PC-3 (cell line): ENCODE data around the gene KIAA0513.

Experiments
- EZH2 ChIP-seq: fragments of 300-600 bp; sonication (generic); IDR thresholded peaks from one replicate; pipeline ENCODE4 v1.6.1; 2017; ENCODE audit warnings: antibody characterized with exemption, mild to moderate bottlenecking, low read length; ENCODE audit not compliant: unreplicated experiment
- TF ChIP-seq, protein P1 (sequence below): fragments of 300-600 bp; sonication (generic); conservative IDR thresholded peaks from 2 replicates; pipeline ENCODE4 v1.5.1; 2017; ENCODE audit warnings: antibody characterized with exemption, low read depth, mild to moderate bottlenecking, low read length

- TF ChIP-seq, protein P1, sequence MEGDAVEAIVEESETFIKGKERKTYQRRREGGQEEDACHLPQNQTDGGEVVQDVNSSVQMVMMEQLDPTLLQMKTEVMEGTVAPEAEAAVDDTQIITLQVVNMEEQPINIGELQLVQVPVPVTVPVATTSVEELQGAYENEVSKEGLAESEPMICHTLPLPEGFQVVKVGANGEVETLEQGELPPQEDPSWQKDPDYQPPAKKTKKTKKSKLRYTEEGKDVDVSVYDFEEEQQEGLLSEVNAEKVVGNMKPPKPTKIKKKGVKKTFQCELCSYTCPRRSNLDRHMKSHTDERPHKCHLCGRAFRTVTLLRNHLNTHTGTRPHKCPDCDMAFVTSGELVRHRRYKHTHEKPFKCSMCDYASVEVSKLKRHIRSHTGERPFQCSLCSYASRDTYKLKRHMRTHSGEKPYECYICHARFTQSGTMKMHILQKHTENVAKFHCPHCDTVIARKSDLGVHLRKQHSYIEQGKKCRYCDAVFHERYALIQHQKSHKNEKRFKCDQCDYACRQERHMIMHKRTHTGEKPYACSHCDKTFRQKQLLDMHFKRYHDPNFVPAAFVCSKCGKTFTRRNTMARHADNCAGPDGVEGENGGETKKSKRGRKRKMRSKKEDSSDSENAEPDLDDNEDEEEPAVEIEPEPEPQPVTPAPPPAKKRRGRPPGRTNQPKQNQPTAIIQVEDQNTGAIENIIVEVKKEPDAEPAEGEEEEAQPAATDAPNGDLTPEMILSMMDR: no peak
- no peak for TF ChIP-seq EZH2
Observed at GRCh38 chr16:85127379-85127723, 99.8 kb downstream of the KIAA0513 start.
